Spleen (tissue), 11 donors: Measurements from ENCODE around the gene USH1G. TPM values are rescaled to one million over a fixed set of nuclear protein-coding genes. Genes with fewer than 3 reads are reported as not detected.

ENCODE experiments used
- DNase-seq: peaks from one replicate; pipeline ENCODE4 v3.0.0-alpha.2; 2020
- H3K27ac ChIP-seq, 8 donors: fragments of 200-600 bp; sonication (generic) in 7 of 8; 1 replicate in 4 of 8; 2 replicates in 4 of 8; pipeline versions ENCODE4 v1.5.0 to v1.8.0; 2016 to 2021; ENCODE audit warnings: inconsistent platforms in 4 of 8, mild to moderate bottlenecking in 4 of 8, moderate library complexity in 1 of 8
- H3K27me3 ChIP-seq, 7 donors: fragments of 200-600 bp; sonication (generic) in 6 of 7; replicated peaks in 1 of 7; 1 replicate in 4 of 7; 2 replicates in 3 of 7; pipeline versions ENCODE4 v1.5.0 to v1.8.0; 2016 to 2021; ENCODE audit warnings: inconsistent platforms in 3 of 7, mild to moderate bottlenecking in 1 of 7
- H3K36me3 ChIP-seq, 6 donors: fragments of 200-600 bp; sonication (generic) in 5 of 6; 1 replicate in 4 of 6; 2 replicates in 2 of 6; pipeline versions ENCODE4 v1.5.0 to v1.8.0; 2016 to 2021; ENCODE audit warnings: inconsistent platforms in 2 of 6
- H3K4me1 ChIP-seq, 6 donors: fragments of 200-600 bp; sonication (generic) in 5 of 6; 1 replicate in 3 of 6; 2 replicates in 3 of 6; pipeline versions ENCODE4 v1.5.0 to v1.8.0; 2016 to 2021; ENCODE audit warnings: inconsistent platforms in 3 of 6
- H3K4me3 ChIP-seq, 8 donors: fragments of 200-600 bp; sonication (generic) in 7 of 8; 1 replicate in 4 of 8; 2 replicates in 4 of 8; pipeline versions ENCODE4 v1.5.0 to v1.8.0; 2016 to 2021; ENCODE audit warnings: inconsistent platforms in 4 of 8, mild to moderate bottlenecking in 4 of 8, moderate library complexity in 2 of 8
- H3K9me3 ChIP-seq, 8 donors: fragments of 200-600 bp; sonication (generic) in 7 of 8; 1 replicate in 4 of 8; 2 replicates in 4 of 8; pipeline versions ENCODE4 v1.5.0 to v1.8.0; 2016 to 2021; ENCODE audit warnings: inconsistent platforms in 4 of 8
- POLR2A ChIP-seq, 3 donors: fragments of 450-650 bp; IDR thresholded peaks; one replicate each; pipeline ENCODE4 v1.5.1; 2017; ENCODE audit warnings: antibody characterized with exemption in 3 of 3, mild to moderate bottlenecking in 1 of 3
- POLR2AphosphoS5 ChIP-seq, 3 donors: sonication (generic); formaldehyde crosslinking; IDR thresholded peaks; one replicate each; pipeline ENCODE4 v1.5.1; 2017; ENCODE audit warnings: antibody characterized with exemption in 3 of 3
- WGBS, 5 donors: extraction: QIAGEN DNeasy Blood & Tissue Kit in 3 of 5; methylation state at CpG; one replicate each; pipeline versions ENCODE4 v1.1.5 to v1.1.7; 2013 to 2018; 5-methylcytosine and 5-hydroxymethylcytosine counted together
- intact Hi-C: fragments of 100-400 bp; cut with DNase I; formaldehyde crosslinking; loops from one replicate; pipeline ENCODE4 v1.15.0; 2023; ENCODE audit warnings: low total_unique reads
- polyA plus RNA-seq, 3 donors: library from polyadenylated mRNA; stranded (reverse); fragments of 200-250 nt; gene quantifications; one replicate each; pipeline ENCODE4 v1.2.1, GENCODE V29; 2013
- total RNA-seq, 7 donors: library from RNA; depleted of rRNA in 3 of 7; stranded (reverse); fragments of >200 nt in 3 of 7; fragmentation: NEBNext Ultra II Directional in 4 of 7; extraction: Animal tissue kit (Norgen Biotek cat#: 25700) in 4 of 7; gene quantifications; one replicate each; pipeline versions ENCODE4 v1.1.0 to v1.2.1, GENCODE V29; 2016 to 2021
- TF ChIP-seq, protein P1 (sequence below), 11 experiments: fragments of 200-600 bp in 7 of 11; fragments of 450-650 bp in 4 of 11; sonication (generic) in 4 of 11; IDR thresholded peaks in 8 of 11; conservative IDR thresholded peaks in 3 of 11; 1 replicate in 7 of 11; 2 replicates in 4 of 11; pipeline versions ENCODE4 v1.4.0 to v1.8.0; 2016 to 2021; ENCODE audit warnings: antibody characterized with exemption in 11 of 11, inconsistent platforms in 4 of 11, mild to moderate bottlenecking in 1 of 11
- donor health status: healthy with polysubstance abuse.
- donor health status: DM: no; HTN: no; CAD: no; lungs with moderate emphysema.
- donor health status: DM: no; HTN: no; CAD: no.
- donor health status: Bipolar disorder and iron deficiency.
- donor health status: healthy.
- donor health status: DM: no; HTN: no; CAD: no.
- donor health status: DM: yes; HTN: yes; CAD: no.

USH1G gene
- total and polyA plus RNA-seq, 10 donors, result not detected

DNA sequence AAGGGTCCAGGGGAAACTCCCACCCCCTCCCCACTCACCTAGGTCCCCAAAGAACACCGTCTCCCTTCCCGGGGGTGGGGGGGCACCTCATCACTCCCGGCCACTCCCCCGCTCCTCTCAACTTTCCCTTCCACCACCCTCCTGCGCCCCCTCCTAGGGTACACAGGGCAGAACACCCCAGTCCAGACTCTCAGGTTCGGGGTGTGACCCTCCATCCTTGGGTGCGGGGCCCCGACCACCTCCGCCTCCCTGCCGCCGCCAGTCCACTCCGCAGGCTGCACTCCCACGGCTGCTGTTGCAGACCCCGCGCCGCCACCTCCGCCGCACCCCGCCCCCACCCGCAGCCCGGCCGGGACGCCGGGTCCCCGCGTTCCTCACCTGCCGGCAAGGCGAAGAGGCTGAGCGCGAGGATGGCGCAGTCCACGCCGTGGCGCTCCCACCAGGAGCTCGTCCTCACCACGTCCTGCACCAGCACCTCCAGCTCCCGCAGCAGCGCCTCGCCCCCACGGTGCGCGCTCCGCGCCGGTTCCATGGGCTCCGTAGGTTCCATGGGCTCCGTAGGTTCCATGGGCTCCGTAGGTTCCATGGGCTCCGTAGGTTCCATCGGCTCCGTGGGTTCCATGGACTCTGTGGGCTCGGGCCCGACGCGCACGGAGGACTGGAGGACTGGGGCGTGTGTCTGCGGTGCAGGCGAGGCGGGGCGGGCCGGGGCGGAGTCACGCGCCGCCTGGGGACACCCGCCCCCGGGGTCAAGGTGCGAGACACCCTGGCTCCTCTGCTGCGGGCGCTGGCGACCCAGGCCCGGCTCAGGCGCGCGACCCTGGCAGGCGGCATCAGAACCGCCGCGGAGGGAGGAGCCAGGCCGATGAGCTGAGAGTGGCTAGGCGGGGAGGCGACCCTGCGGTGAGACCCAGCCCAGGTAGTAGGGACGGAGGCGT, 29.8 kb downstream of the USH1G start, which contains the start of gene FADS6:
TSS of gene FADS6 (minus strand) at position 660 of the 938 bp plus-strand sequence. CDS start at position 622, 38 bp downstream.
- WGBS, 5 donors, result 5 to 7% (median 6%) methylated on average over 46 to 86 of the region's 86 CpGs
- intact Hi-C loops, result no loop called here
- TF ChIP-seq POLR2AphosphoS5 (IDR thresholded peaks at IDR 0.05), result peak in 1 of 3 donors; percentile 42
- TF ChIP-seq, protein P1, sequence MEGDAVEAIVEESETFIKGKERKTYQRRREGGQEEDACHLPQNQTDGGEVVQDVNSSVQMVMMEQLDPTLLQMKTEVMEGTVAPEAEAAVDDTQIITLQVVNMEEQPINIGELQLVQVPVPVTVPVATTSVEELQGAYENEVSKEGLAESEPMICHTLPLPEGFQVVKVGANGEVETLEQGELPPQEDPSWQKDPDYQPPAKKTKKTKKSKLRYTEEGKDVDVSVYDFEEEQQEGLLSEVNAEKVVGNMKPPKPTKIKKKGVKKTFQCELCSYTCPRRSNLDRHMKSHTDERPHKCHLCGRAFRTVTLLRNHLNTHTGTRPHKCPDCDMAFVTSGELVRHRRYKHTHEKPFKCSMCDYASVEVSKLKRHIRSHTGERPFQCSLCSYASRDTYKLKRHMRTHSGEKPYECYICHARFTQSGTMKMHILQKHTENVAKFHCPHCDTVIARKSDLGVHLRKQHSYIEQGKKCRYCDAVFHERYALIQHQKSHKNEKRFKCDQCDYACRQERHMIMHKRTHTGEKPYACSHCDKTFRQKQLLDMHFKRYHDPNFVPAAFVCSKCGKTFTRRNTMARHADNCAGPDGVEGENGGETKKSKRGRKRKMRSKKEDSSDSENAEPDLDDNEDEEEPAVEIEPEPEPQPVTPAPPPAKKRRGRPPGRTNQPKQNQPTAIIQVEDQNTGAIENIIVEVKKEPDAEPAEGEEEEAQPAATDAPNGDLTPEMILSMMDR (IDR thresholded peaks at IDR 0.05 in 8 of 11, conservative IDR thresholded peaks at IDR 0.05 in 3 of 11), result no peak
- Histone ChIP-seq H3K27ac (peak within 1 kb of the TSS in 1 of 8 donors; percentile 14), H3K4me3 (peak within 1 kb of the TSS; percentile 17 to 65 (median 31)), H3K9me3 (no peaks in the 10 kb centered on the region), H3K27me3 (peaks cover 0 to 70% (median 26%) of the 10 kb centered on the region in 7 donors), H3K36me3 (no peaks in the 10 kb centered on the region), H3K4me1 (peaks cover 4 to 26% (median 18%) of the 10 kb centered on the region in 6 donors)
- no peak for DNase-seq

DNA sequence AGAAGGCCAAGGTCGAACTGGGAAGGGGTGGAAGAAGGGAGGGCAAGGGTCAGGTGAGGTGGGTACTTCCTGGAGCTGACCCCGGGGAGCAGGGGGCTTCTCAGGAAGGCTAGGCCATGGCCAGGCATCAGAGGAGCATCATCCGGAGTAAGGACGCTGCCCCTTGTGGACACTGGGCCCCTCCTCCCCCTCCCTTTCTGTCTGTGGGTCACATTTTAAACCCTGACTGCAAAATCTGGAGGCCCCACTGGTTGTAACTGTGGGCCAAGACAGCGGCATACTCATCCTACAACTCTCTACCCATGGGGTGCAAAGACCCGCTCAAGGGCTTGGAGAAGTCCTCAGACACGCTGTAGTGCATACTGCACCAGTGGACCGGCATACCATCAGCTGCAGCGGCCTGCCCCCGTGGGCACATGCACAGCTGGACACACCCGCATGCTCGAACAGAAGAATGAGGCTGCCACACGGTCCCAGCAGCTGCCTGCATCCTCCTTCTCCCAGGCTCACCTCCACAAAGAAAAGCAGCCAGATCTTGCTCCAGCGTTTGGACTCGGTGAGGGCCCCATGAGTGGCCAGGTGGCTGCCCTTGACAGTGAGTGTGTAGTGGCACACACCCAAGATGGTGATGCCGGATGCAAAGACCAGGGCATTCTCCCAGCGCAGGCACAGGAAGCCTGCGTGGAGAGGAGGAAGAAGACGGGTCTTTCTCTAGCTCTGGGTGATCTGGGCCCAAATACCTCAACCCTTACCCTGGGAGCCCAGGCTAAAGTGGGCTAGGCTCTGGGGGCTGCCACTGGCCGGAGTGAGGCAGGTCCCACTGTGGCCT, 30.8 kb downstream of the USH1G start:
- no peak for DNase-seq
- intact Hi-C loops, result no loop called here
- Histone ChIP-seq H3K27me3 (peaks cover 0 to 76% (median 26%) of the 10 kb centered on the region in 7 donors), H3K9me3 (no peaks in the 10 kb centered on the region), H3K36me3 (no peaks in the 10 kb centered on the region), H3K4me3 (peak overlapping the region in 6 of 8 donors; percentile 24 to 65 (median 36)), H3K27ac (peak overlapping the region in 1 of 8 donors; percentile 14), H3K4me1 (peaks cover 4 to 26% (median 18%) of the 10 kb centered on the region in 6 donors)
- TF ChIP-seq POLR2A (IDR thresholded peaks at IDR 0.05), result no peak
- TF ChIP-seq POLR2AphosphoS5 (IDR thresholded peaks at IDR 0.05), result peak in 1 of 3 donors; percentile 42
- WGBS, 5 donors, result 53 to 68% (median 64%) methylated on average over 13 to 20 of the region's 20 CpGs

DNA sequence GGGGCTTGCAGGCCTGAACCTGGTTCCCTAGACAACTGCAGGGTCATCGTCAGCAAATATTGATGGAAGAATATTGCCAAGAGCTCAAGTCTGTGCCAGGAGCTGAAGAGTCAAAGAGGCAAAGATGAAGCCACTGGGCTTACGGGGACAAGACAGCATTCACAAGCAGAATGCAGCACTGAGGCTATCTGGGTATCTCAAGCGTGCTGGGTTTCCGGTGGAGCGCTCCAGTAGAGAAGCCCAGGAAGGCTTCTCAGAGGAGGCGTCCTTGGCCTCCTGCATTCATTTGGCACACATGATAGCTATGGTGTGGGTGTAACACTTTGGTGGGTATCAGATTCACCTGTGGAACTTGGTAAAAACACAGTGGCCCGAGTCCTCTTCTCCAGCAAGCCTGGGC, 32.5 kb downstream of the USH1G start:
- WGBS, 5 donors, result 90 to 95% (median 93%) methylated on average over 7 of the region's 7 CpGs
- peaks cover 0 to 74% (median 26%) of the 10 kb centered on the region in 7 donors for H3K27me3 ChIP-seq
- H3K36me3 ChIP-seq, result no peaks in the 10 kb centered on the region
- H3K27ac ChIP-seq, result no peak overlapping the region
- H3K4me3 ChIP-seq, result no peak overlapping the region
- TF ChIP-seq POLR2A (IDR thresholded peaks at IDR 0.05), result no peak
- TF ChIP-seq, protein P1 (IDR thresholded peaks at IDR 0.05 in 8 of 11, conservative IDR thresholded peaks at IDR 0.05 in 3 of 11), result no peak
- no peak for TF ChIP-seq POLR2AphosphoS5 (IDR thresholded peaks at IDR 0.05)
- DNase-seq, result no peak
- intact Hi-C loops, result no loop called here
- H3K4me1 ChIP-seq, result peaks cover 4 to 26% (median 18%) of the 10 kb centered on the region in 6 donors
- no peaks in the 10 kb centered on the region for H3K9me3 ChIP-seq

DNA sequence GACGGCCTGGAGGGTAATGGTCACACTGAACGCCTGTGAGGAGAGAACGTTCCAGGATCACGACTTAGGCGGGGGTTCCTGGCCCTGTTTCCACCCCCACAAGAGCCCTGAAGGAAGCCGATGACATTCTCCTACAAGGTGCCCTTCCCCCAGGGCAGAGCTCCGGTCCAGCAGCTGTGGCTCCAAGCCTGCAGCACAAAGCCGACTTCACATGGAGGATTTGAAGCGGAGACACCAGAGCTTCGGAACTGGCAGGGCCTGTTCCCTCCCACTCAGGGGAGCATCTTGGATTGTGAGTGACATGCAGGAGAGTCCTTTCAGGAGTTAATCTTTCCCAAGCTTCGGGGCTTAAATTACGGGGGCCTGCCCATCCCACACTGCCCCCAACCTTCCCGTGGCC, 34.6 kb downstream of the USH1G start:
- intact Hi-C loops, result no loop called here

More for the DNA sequence above, 34.6 kb downstream of the USH1G start:
- Histone ChIP-seq H3K27me3 (peaks cover 0 to 56% (median 17%) of the 10 kb centered on the region in 7 donors), H3K4me1 (peaks cover 2 to 25% (median 14%) of the 10 kb centered on the region in 6 donors), H3K9me3 (no peaks in the 10 kb centered on the region), H3K36me3 (no peaks in the 10 kb centered on the region), H3K4me3 (no peak overlapping the region), H3K27ac (no peak overlapping the region)
- TF ChIP-seq POLR2A (IDR thresholded peaks at IDR 0.05), result no peak
- TF ChIP-seq, protein P1 (IDR thresholded peaks at IDR 0.05 in 8 of 11, conservative IDR thresholded peaks at IDR 0.05 in 3 of 11), result no peak
- no peak for TF ChIP-seq POLR2AphosphoS5 (IDR thresholded peaks at IDR 0.05)
- no peak for DNase-seq
- WGBS, 5 donors, result 62 to 79% (median 73%) methylated on average over 13 of the region's 13 CpGs
